ENCODE measurements around the gene SLC17A8. TPM values are rescaled to one million over a fixed set of nuclear protein-coding genes. Genes with fewer than 3 reads are reported as not detected.

The SLC17A8 gene
- total RNA-seq, 1 donor from 2014 or later: not detected

- Histone ChIP-seq H3K4me1 (ENCODE audit: insufficient read depth, low read length) (no peaks in the 10 kb centered on the region), H3K9ac (ENCODE audit: low read length) (no peak overlapping the region), H2AFZ (ENCODE audit: low read depth, low read length) (no peak overlapping the region), H3K79me2 (ENCODE audit: insufficient read depth, low read length) (no peaks in the 10 kb centered on the region), H3K9me3 (ENCODE audit: insufficient read depth, low read depth, low read length) (no peaks in the 10 kb centered on the region), H3K36me3 (ENCODE audit: insufficient read depth, low read length) (no peaks in the 10 kb centered on the region), H3K4me2 (ENCODE audit: low read length) (no peak overlapping the region), H4K20me1 (ENCODE audit: insufficient read depth, low read length) (no peaks in the 10 kb centered on the region), H3K27ac (ENCODE audit: low read depth, low read length) (no peak overlapping the region), H3K27me3 (ENCODE audit: insufficient read depth, low read length) (peaks cover 12% of the 10 kb centered on the region), H3K4me3 (ENCODE audit: insufficient read depth, low read depth, low read length) (no peak overlapping the region)
- H3K4me3 Mint-ChIP-seq (ENCODE audit: unreplicated experiment): no peak overlapping the region
- H3K27ac Mint-ChIP-seq (ENCODE audit: unreplicated experiment): no peak overlapping the region
- no peaks in the 10 kb centered on the region for H3K4me1 Mint-ChIP-seq (ENCODE audit: low read depth, unreplicated experiment)
- FAIRE-seq: no peak
- no peaks in the 10 kb centered on the region for H3K36me3 Mint-ChIP-seq (ENCODE audit: low read depth, unreplicated experiment)
- no peaks in the 10 kb centered on the region for H3K9me3 Mint-ChIP-seq (ENCODE audit: unreplicated experiment)
- TF ChIP-seq EZH2 (IDR thresholded peaks at IDR 0.05; ENCODE audit: insufficient read depth, low read length): no peak
- TF ChIP-seq CTCF (IDR thresholded peaks at IDR 0.05; ENCODE audit: insufficient read depth, low read depth, low read length): no peak
- no peak for DNase-seq (ENCODE audit: low read depth)
- H3K27me3 Mint-ChIP-seq (ENCODE audit: low read depth, unreplicated experiment): peaks cover 18% of the 10 kb centered on the region
These were observed 3.6 kb downstream of the SLC17A8 start for GRCh38 chr12:100360450-100360849.

GRCh38 chr12:100364324-100364723 is 7.5 kb downstream of the SLC17A8 start:
- no peak overlapping the region for H3K4me3 ChIP-seq (ENCODE audit: insufficient read depth, low read depth, low read length)
- no peaks in the 10 kb centered on the region for H3K9me3 ChIP-seq (ENCODE audit: insufficient read depth, low read depth, low read length)
- no peak for FAIRE-seq
- H3K4me1 ChIP-seq (ENCODE audit: insufficient read depth, low read length): no peaks in the 10 kb centered on the region
- H3K27ac Mint-ChIP-seq (ENCODE audit: unreplicated experiment): no peak overlapping the region
- H3K79me2 ChIP-seq (ENCODE audit: insufficient read depth, low read length): no peaks in the 10 kb centered on the region
- no peak overlapping the region for H3K4me3 Mint-ChIP-seq (ENCODE audit: unreplicated experiment)
- H3K27ac ChIP-seq (ENCODE audit: low read depth, low read length): no peak overlapping the region
- no peaks in the 10 kb centered on the region for H3K36me3 ChIP-seq (ENCODE audit: insufficient read depth, low read length)
- no peaks in the 10 kb centered on the region for H3K36me3 Mint-ChIP-seq (ENCODE audit: low read depth, unreplicated experiment)
- H3K4me1 Mint-ChIP-seq (ENCODE audit: low read depth, unreplicated experiment): no peaks in the 10 kb centered on the region
- H3K4me2 ChIP-seq (ENCODE audit: low read length): no peak overlapping the region
- H3K27me3 ChIP-seq (ENCODE audit: insufficient read depth, low read length): peaks cover 2% of the 10 kb centered on the region
- no peaks in the 10 kb centered on the region for H4K20me1 ChIP-seq (ENCODE audit: insufficient read depth, low read length)
- no peak overlapping the region for H3K9ac ChIP-seq (ENCODE audit: low read length)
- DNase-seq (ENCODE audit: low read depth): no peak
- H2AFZ ChIP-seq (ENCODE audit: low read depth, low read length): no peak overlapping the region
- H3K9me3 Mint-ChIP-seq (ENCODE audit: unreplicated experiment): no peaks in the 10 kb centered on the region
- TF ChIP-seq EZH2 (IDR thresholded peaks at IDR 0.05; ENCODE audit: insufficient read depth, low read length) (no peak), CTCF (IDR thresholded peaks at IDR 0.05; ENCODE audit: insufficient read depth, low read depth, low read length) (no peak)
- peaks cover 11% of the 10 kb centered on the region for H3K27me3 Mint-ChIP-seq (ENCODE audit: low read depth, unreplicated experiment)

- DNase-seq (ENCODE audit: low read depth): no peak
- TF ChIP-seq CTCF (IDR thresholded peaks at IDR 0.05; ENCODE audit: insufficient read depth, low read depth, low read length) (no peak), EZH2 (IDR thresholded peaks at IDR 0.05; ENCODE audit: insufficient read depth, low read length) (no peak)
- Histone ChIP-seq H3K79me2 (ENCODE audit: insufficient read depth, low read length) (no peaks in the 10 kb centered on the region), H3K27me3 (ENCODE audit: insufficient read depth, low read length) (peaks cover 2% of the 10 kb centered on the region), H3K36me3 (ENCODE audit: insufficient read depth, low read length) (no peaks in the 10 kb centered on the region), H3K4me3 (ENCODE audit: insufficient read depth, low read depth, low read length) (no peak overlapping the region), H3K9me3 (ENCODE audit: insufficient read depth, low read depth, low read length) (no peaks in the 10 kb centered on the region), H3K27ac (ENCODE audit: low read depth, low read length) (no peak overlapping the region), H3K9ac (ENCODE audit: low read length) (no peak overlapping the region), H4K20me1 (ENCODE audit: insufficient read depth, low read length) (no peaks in the 10 kb centered on the region), H2AFZ (ENCODE audit: low read depth, low read length) (no peak overlapping the region), H3K4me2 (ENCODE audit: low read length) (no peak overlapping the region), H3K4me1 (ENCODE audit: insufficient read depth, low read length) (no peaks in the 10 kb centered on the region)
- no peak for FAIRE-seq
- Mint-ChIP-seq H3K4me3 (ENCODE audit: unreplicated experiment) (no peak overlapping the region), H3K36me3 (ENCODE audit: low read depth, unreplicated experiment) (no peaks in the 10 kb centered on the region), H3K27me3 (ENCODE audit: low read depth, unreplicated experiment) (peaks cover 11% of the 10 kb centered on the region), H3K4me1 (ENCODE audit: low read depth, unreplicated experiment) (no peaks in the 10 kb centered on the region), H3K27ac (ENCODE audit: unreplicated experiment) (no peak overlapping the region), H3K9me3 (ENCODE audit: unreplicated experiment) (no peaks in the 10 kb centered on the region)
These were observed 8.5 kb downstream of the SLC17A8 start for GRCh38 chr12:100365411-100365810.

All from astrocyte (in vitro differentiated cells and primary cell).